Astrocyte of the cerebellum (primary cell): Measurements from ENCODE around the gene SCYGR3.
"Not testable (repeated sequence)": the region's sequence is repeated elsewhere in the genome, so short reads cannot be mapped to it uniquely, and the experiment has no call there.

Experiments used
- DNase-seq: peaks from one replicate; pipeline ENCODE4 v3.0.0-alpha.2; 2011; ENCODE audit warnings: low read depth
- H3K4me3 ChIP-seq: 2 replicates; pipeline ENCODE4 v1.5.1; 2011; ENCODE audit warnings: mild to moderate bottlenecking, low read depth, low read length, moderate library complexity
- CTCF ChIP-seq: IDR thresholded peaks from 2 replicates; pipeline ENCODE4 v1.5.1; 2012; ENCODE audit warnings: low read length, low read depth, moderate library complexity, mild to moderate bottlenecking; ENCODE audit errors: missing control alignments
- in situ Hi-C: cut with HindIII; loops from 2 replicates; pipeline ENCODE4 v1.10.0; 2017; ENCODE audit warnings: low sequenced_read_pairs

The SCYGR3 gene

GRCh38 chr2:227608561-227609338 is 5.9 kb downstream of the SCYGR3 start:
- no peak for DNase-seq
- in situ Hi-C loops, result no loop called here

GRCh38 chr2:227607941-227608340 is 6.7 kb downstream of the SCYGR3 start:
- in situ Hi-C loops, result no loop called here
- TF ChIP-seq CTCF, result no peak
- no peak overlapping the region for H3K4me3 ChIP-seq
- no peak for DNase-seq

More at GRCh38 chr2:227608561-227609338, 5.9 kb downstream of the SCYGR3 start:
- TF ChIP-seq CTCF, result no peak
- H3K4me3 ChIP-seq, result no peak overlapping the region

- no peak overlapping the region for H3K4me3 ChIP-seq
- no peak for DNase-seq
- TF ChIP-seq CTCF, result no peak
- in situ Hi-C loops, result no loop called here
Observed at GRCh38 chr2:227606476-227606875, 8.2 kb downstream of the SCYGR3 start.

GRCh38 chr2:227602358-227602757 is 12.3 kb downstream of the SCYGR3 start:
- TF ChIP-seq CTCF, result no peak
- DNase-seq, result no peak
- H3K4me3 ChIP-seq, result no peak overlapping the region
- in situ Hi-C loops, result no loop called here

GRCh38 chr2:227598835-227599503 is 15.7 kb downstream of the SCYGR3 start, which contains the start of gene SCYGR2:
SCYGR2 (plus strand) TSS chr2:227598893; CDS start chr2:227598893, 0 bp downstream.
- H3K4me3 ChIP-seq, in situ Hi-C loops, DNase-seq: not testable (repeated sequence)

- DNase-seq, result no peak
- H3K4me3 ChIP-seq, result no peak overlapping the region
- TF ChIP-seq CTCF, result no peak
- in situ Hi-C loops, result no loop called here
Observed at GRCh38 chr2:227597998-227598397, 16.6 kb downstream of the SCYGR3 start.

GRCh38 chr2:227597036-227597435 is 17.6 kb downstream of the SCYGR3 start:
- H3K4me3 ChIP-seq, result no peak overlapping the region
- in situ Hi-C loops, result no loop called here
- no peak for TF ChIP-seq CTCF
- no peak for DNase-seq
